Measurements from ENCODE around the gene BRMS1.
A peak's percentile ranks its signal among the peaks of the same experiment; 100 is the strongest.
"Not testable (repeated sequence)": the region's sequence is repeated elsewhere in the genome, so short reads cannot be mapped to it uniquely, and the experiment has no call there.

BRMS1 gene

DNA sequence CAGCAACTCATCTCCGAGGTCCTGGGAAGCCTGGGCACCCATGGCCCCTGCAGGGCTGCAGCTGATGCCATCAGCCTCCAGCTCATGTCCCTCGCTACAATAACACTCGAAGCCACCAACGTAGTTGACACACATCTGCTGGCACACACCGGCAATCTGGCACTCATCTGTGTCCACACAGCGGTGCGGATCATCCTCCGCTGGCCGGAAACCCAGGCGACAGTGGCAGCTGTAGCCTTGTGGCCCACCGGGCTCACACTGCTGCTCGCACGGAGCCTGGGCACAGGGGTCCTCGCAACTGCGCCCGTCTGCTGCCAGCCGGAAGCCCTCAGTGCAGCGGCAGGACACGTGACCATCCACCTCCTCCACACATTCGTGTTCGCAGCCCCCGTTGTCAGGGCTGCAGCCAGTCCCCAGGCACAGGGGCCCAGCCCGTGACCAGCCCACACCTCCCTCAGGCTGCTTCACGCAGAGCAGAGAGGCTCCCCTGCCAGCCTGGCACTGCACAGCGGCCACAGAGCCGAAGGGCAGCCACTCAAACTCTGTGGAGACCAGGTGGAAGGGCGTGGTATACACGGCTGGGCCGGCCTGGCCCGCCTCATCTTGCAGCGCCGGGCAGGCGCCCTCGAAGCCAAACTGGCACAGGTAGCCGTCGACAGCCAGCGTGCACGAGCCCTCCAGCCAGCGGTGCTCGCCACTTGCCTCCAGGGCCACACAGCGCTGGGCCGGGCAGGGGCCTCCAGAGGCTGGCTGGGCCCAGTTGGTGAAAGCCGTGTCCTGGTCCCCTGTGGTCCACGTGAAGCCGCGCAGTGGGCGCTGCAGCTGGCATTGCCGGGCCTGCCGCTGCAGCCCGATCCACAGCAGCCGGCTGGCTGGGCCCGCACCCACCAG lies 28.7 kb downstream of the BRMS1 start:
- Histone ChIP-seq H3K27ac (ENCODE audit: low read length) (no peak overlapping the region), H3K4me3 (ENCODE audit: low read depth in 1 of 2, low read length in 2 of 2) (peak overlapping the region; percentile 65 to 73), H3K36me3 (ENCODE audit: control insufficient read depth in 1 of 2, insufficient read depth in 2 of 2, low read length in 2 of 2) (no peaks in the 10 kb centered on the region), H3K9me3 (ENCODE audit: control insufficient read depth in 1 of 2, low read length in 2 of 2) (no peaks in the 10 kb centered on the region), H3K4me1 (ENCODE audit: control insufficient read depth in 1 of 2, insufficient read depth in 2 of 2, low read length in 2 of 2) (peaks cover 10 to 69% of the 10 kb centered on the region in 2 donors), H3K27me3 (ENCODE audit: low read depth, low read length) (no peaks in the 10 kb centered on the region)

DNA sequence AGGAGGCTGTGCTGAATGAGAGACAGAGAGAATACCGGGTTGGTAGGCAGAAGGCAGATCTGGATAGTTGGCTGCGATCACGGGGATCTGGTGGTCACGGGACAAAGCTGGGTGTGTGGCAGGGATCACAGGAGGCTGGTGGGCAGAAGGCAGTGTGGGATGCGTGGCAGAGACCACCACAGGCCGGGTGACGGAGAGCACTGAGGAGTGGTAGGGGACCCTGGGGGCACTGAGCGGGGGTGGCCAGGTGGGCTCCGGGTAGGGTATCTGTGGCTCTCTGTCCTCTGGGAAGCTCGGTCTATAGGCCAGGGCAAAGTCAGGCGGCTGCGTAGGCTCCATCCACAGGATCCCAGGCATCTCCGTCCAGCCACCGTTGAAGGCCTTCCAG lies 29.4 kb downstream of the BRMS1 start:
- Histone ChIP-seq H3K9me3 (ENCODE audit: control insufficient read depth in 1 of 2, low read length in 2 of 2) (no peaks in the 10 kb centered on the region), H3K27ac (ENCODE audit: low read length) (no peak overlapping the region), H3K27me3 (ENCODE audit: low read depth, low read length) (no peaks in the 10 kb centered on the region), H3K4me3 (ENCODE audit: low read depth in 1 of 2, low read length in 2 of 2) (peak overlapping the region; percentile 65 to 73), H3K36me3 (ENCODE audit: control insufficient read depth in 1 of 2, insufficient read depth in 2 of 2, low read length in 2 of 2) (no peaks in the 10 kb centered on the region), H3K4me1 (ENCODE audit: control insufficient read depth in 1 of 2, insufficient read depth in 2 of 2, low read length in 2 of 2) (peaks cover 10 to 69% of the 10 kb centered on the region in 2 donors)

DNA sequence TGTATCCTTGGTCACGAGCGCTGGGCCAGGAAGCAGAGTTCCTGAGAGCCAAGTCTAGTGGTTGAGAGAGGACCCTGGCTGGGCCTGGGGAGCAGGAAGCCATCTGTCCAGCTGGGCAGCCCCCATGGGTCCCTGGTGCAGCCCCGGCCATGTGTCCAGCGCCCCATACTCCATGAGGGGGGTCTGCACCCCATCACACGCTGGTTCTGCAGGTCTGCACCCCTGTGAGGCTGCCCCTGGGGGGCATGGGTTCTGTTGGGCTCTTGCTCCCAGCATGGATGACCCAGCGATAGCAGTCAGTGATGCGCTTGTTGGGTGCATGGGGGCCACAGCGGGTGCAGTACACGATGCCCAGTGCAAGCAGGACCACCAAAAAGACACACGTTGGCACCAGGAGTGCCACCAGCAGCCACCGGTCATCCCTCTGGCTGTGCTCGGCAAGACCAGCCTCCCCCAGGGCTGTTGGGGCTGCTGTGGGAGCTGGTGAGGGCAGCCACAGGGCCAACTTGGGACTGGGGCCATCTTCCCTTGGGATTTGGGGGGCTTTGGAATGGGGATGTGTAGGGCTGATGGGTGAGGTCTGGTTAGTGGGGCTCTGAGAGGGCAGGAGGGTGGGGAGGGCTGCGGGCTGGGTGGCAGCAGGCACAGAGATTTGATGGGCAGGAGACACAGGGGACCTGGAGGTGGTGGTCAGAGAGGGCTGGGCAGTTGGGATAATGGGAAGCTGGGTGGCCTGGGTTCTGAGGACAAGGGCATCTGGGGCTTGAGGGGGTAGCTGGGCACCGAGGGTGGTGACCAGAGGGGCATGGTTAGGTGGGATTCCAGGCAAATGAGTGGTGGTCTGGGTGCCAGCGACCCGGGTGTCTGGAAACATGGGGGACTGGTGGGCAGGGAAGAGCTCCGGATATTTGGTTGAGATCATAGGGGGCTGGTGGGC lies 30.1 kb downstream of the BRMS1 start:
- Histone ChIP-seq H3K36me3 (ENCODE audit: control insufficient read depth in 1 of 2, insufficient read depth in 2 of 2, low read length in 2 of 2) (no peaks in the 10 kb centered on the region), H3K27me3 (ENCODE audit: low read depth, low read length) (no peaks in the 10 kb centered on the region), H3K4me3 (ENCODE audit: low read depth in 1 of 2, low read length in 2 of 2) (peak overlapping the region; percentile 65 to 73), H3K27ac (ENCODE audit: low read length) (no peak overlapping the region), H3K4me1 (ENCODE audit: control insufficient read depth in 1 of 2, insufficient read depth in 2 of 2, low read length in 2 of 2) (peaks cover 10 to 69% of the 10 kb centered on the region in 2 donors), H3K9me3 (ENCODE audit: control insufficient read depth in 1 of 2, low read length in 2 of 2) (no peaks in the 10 kb centered on the region)

DNA sequence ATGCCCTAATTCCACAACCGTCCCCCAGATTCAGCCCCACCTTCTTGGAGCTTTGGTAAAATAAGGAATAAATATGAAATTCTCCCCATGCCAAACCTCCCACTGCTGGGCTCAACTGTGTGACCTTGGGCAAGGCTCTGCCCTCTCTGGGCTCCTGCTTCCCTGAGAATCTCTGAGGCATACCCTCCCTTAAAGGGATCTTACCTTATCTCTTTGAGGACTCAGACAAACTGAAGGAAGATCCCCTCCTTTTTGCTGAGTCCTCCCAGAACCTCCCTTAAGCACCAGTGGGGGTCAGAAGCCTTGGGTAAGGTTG lies 30.8 kb downstream of the BRMS1 start:
- H3K36me3 ChIP-seq (ENCODE audit: control insufficient read depth in 1 of 2, insufficient read depth in 2 of 2, low read length in 2 of 2): no peaks in the 10 kb centered on the region
- no peaks in the 10 kb centered on the region for H3K9me3 ChIP-seq (ENCODE audit: control insufficient read depth in 1 of 2, low read length in 2 of 2)
- peaks cover 10 to 68% of the 10 kb centered on the region in 2 donors for H3K4me1 ChIP-seq (ENCODE audit: control insufficient read depth in 1 of 2, insufficient read depth in 2 of 2, low read length in 2 of 2)
- H3K27me3 ChIP-seq (ENCODE audit: low read depth, low read length): no peaks in the 10 kb centered on the region
- peak overlapping the region; percentile 65 to 73 for H3K4me3 ChIP-seq (ENCODE audit: low read depth in 1 of 2, low read length in 2 of 2)
- H3K27ac ChIP-seq (ENCODE audit: low read length): peak overlapping the region; percentile 19

DNA sequence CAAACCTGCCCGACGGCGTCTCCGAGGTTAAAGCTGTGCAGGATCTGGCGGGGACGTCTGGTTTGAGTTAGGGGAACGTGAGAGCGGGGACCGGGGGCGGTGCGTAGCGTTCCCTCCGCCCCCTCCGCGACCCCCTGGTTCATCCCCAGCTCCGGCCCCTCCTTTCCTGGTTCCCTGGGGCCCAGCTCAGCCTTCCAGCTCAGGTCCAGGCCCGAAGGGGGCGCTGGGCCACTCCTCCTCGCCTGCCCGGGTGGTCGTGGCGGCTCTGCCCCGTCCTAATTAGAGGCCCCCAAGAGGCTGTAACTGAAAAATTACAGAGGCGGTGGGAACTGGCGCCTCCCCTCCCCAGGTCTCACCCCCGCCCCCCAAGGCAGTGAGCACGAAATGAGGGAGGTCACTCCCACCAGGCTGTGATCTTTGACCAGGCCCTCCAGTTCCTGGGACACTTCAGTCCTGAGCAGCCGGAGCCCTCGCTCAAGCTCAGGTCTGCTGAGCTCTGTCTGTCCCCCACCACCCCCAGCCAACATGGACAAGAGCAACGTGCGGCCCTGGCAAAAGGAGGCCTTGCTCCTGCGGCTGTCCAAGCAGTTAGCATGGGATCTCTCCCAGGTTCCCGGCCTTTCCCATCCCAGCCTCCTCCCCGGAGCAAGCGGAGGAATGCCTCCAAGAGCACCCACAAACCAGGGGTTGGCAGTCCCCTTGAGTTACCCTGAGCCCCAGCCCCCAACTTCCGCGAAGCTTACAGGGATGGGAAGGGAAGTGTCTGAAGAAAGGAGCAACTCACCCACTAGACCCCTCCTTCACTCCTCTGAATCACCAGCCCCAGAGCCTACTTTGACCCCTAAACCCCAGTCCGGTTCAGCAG lies 31.4 kb downstream of the BRMS1 start:
- Histone ChIP-seq H3K36me3 (ENCODE audit: control insufficient read depth in 1 of 2, insufficient read depth in 2 of 2, low read length in 2 of 2) (no peaks in the 10 kb centered on the region), H3K4me3 (ENCODE audit: low read depth in 1 of 2, low read length in 2 of 2) (peak overlapping the region; percentile 65 to 73), H3K9me3 (ENCODE audit: control insufficient read depth in 1 of 2, low read length in 2 of 2) (no peaks in the 10 kb centered on the region), H3K4me1 (ENCODE audit: control insufficient read depth in 1 of 2, insufficient read depth in 2 of 2, low read length in 2 of 2) (peaks cover 10 to 62% of the 10 kb centered on the region in 2 donors), H3K27ac (ENCODE audit: low read length) (peak overlapping the region; percentile 19), H3K27me3 (ENCODE audit: low read depth, low read length) (no peaks in the 10 kb centered on the region)

DNA sequence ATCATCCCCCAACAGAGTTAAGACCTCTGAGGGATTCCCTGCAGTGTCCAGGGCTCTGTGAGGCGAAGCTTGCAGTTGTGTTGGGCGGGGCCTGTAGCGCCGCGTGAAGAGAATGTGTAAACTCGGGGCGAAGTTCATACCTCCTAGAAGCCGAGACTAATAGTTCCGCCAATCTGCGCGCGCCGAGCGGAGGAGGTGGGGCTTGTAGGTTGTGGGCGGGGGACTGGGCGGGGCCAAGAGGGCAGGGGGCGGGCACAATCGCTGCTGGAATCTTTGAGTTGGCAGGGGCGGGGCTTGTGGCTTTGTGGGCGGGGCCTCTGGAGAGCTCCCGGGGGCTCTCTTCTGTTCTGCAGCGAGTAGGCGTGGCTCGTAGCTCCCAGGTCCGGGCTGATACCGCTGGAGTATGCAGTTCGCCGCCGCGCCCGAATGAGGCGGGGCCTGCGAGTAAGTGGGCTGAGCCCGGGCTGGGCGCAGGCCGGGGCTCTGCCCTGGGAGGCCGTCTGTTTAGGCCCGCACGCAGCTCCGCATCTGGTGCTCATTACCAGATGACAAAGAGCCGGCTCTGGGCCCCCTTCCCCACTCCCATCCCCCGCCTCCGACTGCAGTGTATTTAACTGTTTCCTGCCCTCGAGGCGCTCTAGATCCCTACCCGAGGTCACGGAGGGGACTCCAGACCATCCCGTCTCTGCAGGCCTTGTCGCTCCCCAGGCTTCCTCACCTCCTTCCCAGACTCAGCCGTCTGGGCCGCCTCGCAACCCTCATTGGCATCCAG lies 32.2 kb downstream of the BRMS1 start:
- peak overlapping the region; percentile 70 to 75 for H3K4me3 ChIP-seq (ENCODE audit: low read depth in 1 of 2, low read length in 2 of 2)
- peaks cover 5 to 54% of the 10 kb centered on the region in 2 donors for H3K4me1 ChIP-seq (ENCODE audit: control insufficient read depth in 1 of 2, insufficient read depth in 2 of 2, low read length in 2 of 2)
- H3K9me3 ChIP-seq (ENCODE audit: control insufficient read depth in 1 of 2, low read length in 2 of 2): no peaks in the 10 kb centered on the region
- no peaks in the 10 kb centered on the region for H3K27me3 ChIP-seq (ENCODE audit: low read depth, low read length)
- H3K27ac ChIP-seq (ENCODE audit: low read length): peak overlapping the region; percentile 82
- no peaks in the 10 kb centered on the region for H3K36me3 ChIP-seq (ENCODE audit: control insufficient read depth in 1 of 2, insufficient read depth in 2 of 2, low read length in 2 of 2)

DNA sequence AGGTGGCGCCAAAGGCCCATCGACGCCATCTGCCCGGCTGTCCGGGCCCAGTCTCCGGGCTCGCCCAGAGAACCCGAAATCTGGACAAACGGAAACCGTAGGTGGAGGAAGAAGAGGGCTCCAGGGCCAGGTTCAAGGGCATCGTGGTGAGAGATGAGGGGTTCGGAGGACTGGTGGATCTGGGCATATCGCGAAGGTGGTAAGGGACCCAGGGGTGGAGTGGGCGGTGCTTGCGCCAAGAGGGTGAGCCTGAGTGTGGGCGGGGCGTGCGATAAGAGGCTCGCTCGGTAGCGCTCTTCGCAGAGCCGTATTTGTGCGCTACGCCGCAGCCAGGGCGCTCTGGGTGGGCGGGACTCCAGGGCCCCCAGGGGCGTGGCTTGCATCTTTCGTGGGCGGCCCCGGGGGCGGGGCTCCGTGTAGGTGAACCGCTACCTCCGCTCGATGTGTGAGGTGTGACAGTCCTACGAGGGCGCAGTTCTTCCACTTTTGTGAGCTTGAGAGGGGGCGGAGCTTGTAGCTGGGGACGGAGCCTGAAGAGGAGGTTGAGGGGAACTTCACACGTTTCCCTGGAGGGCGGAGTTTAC lies 32.8 kb downstream of the BRMS1 start:
- Histone ChIP-seq H3K27me3 (ENCODE audit: low read depth, low read length) (no peaks in the 10 kb centered on the region), H3K4me1 (ENCODE audit: control insufficient read depth in 1 of 2, insufficient read depth in 2 of 2, low read length in 2 of 2) (peaks cover 0 to 47% of the 10 kb centered on the region in 2 donors), H3K9me3 (ENCODE audit: control insufficient read depth in 1 of 2, low read length in 2 of 2) (no peaks in the 10 kb centered on the region), H3K27ac (ENCODE audit: low read length) (peak overlapping the region; percentile 82), H3K4me3 (ENCODE audit: low read depth in 1 of 2, low read length in 2 of 2) (peak overlapping the region; percentile 70 to 75), H3K36me3 (ENCODE audit: control insufficient read depth in 1 of 2, insufficient read depth in 2 of 2, low read length in 2 of 2) (no peaks in the 10 kb centered on the region)

DNA sequence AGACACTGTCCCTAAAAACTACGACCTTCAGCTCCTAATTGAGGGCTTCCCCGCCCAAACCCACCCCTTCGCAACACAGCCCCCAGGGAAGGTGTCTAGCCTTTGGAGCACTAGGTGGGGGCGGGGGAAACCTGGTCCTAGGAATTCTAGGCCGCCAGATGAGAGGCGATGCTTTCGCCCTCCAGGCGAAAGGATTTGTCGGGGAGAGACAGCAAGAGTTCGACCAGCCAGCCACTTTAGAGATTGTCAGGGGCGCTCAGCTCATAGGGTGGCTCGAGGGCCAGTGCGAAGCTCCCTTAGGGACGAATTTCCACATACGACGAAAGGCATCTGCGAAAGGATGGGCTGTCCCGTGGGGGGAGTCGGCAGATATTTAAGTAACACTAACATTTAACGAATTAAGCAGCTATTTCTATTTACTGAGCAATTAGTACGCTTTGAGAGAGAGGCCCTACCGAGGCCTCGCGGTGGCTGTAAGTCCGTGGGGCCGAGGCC lies 33.4 kb downstream of the BRMS1 start:
- no peaks in the 10 kb centered on the region for H3K9me3 ChIP-seq (ENCODE audit: control insufficient read depth in 1 of 2, low read length in 2 of 2)
- H3K4me3 ChIP-seq (ENCODE audit: low read depth in 1 of 2, low read length in 2 of 2): peak overlapping the region; percentile 70 to 75
- H3K27ac ChIP-seq (ENCODE audit: low read length): peak overlapping the region; percentile 82
- H3K27me3 ChIP-seq (ENCODE audit: low read depth, low read length): no peaks in the 10 kb centered on the region
- peaks cover 0 to 42% of the 10 kb centered on the region in 2 donors for H3K4me1 ChIP-seq (ENCODE audit: control insufficient read depth in 1 of 2, insufficient read depth in 2 of 2, low read length in 2 of 2)
- H3K36me3 ChIP-seq (ENCODE audit: control insufficient read depth in 1 of 2, insufficient read depth in 2 of 2, low read length in 2 of 2): no peaks in the 10 kb centered on the region

DNA sequence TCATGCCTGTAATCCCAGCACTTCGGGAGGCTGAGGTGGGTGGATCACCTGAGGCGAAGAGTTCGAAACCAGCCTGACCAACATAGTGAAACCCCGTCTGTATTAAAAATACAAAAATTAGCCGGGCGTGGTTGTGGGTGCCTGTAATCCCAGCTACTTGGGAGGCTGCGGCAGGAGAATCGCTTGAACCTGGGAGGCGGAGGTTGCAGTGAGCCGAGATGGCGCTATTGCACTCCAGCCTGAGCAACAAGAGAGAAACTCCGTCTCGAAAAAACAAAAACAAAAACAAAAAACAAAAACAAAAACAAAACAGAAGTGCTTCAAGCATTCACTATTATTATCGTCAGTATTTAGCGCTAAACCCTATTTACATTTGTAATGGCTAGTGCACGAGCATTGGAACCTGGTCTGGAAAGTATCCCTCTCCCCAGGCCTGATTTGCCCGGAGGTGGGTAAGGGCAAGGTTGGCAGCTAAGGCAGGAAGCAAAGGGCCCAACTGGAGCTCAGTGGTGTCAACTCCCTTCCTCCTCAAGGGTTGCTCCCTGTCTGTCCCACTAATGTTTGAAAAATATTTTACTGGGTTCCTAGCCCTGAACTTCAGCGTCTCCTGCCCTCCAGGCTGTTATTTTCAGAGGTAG lies 34.0 kb downstream of the BRMS1 start:
- not testable (repeated sequence) for H3K4me3 ChIP-seq (ENCODE audit: low read depth in 1 of 2, low read length in 2 of 2); H3K36me3 ChIP-seq (ENCODE audit: control insufficient read depth in 1 of 2, insufficient read depth in 2 of 2, low read length in 2 of 2); H3K27me3 ChIP-seq (ENCODE audit: low read depth, low read length); H3K9me3 ChIP-seq (ENCODE audit: control insufficient read depth in 1 of 2, low read length in 2 of 2); H3K27ac ChIP-seq (ENCODE audit: low read length)
- H3K4me1 ChIP-seq (ENCODE audit: control insufficient read depth in 1 of 2, insufficient read depth in 2 of 2, low read length in 2 of 2): peaks cover 0 to 36% of the 10 kb centered on the region in 2 donors
